ENCODE measurements around the gene SRRD.

The SRRD gene

DNA sequence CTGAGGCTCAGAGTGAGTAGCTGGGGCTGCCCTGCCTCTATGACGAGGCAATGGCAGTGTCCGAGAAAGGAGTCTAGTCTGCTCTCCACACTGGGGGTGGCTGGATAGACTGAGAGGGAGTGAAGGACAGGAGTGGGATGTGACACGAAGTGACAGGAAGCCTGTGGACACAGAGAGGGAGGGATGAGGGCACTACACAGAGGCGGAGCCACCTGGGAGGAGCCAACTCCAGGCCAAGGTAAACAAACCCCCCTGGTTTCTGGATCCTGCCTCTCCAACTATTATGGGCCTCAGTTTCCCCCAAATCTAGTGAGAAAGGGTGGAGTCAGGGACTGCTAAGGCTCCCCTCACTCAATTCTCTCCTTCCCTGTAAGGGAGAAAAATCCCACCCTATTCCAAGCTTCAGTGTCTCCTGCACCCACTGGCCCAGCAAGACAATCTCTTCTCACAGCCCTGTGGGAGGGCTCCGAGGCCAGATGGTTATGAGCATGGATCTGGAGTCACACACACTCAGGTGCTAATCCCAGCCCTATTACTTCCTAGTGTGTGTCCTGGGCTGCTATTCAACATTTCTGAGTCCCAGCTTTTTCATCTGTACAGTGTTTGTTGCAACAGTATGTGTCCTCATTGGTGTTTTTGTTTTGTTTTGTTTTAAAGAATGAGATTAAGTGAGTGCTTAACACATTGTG, 29.7 kb upstream of the SRRD start:
- DNase-seq (ENCODE audit: low read depth): no peak

DNA sequence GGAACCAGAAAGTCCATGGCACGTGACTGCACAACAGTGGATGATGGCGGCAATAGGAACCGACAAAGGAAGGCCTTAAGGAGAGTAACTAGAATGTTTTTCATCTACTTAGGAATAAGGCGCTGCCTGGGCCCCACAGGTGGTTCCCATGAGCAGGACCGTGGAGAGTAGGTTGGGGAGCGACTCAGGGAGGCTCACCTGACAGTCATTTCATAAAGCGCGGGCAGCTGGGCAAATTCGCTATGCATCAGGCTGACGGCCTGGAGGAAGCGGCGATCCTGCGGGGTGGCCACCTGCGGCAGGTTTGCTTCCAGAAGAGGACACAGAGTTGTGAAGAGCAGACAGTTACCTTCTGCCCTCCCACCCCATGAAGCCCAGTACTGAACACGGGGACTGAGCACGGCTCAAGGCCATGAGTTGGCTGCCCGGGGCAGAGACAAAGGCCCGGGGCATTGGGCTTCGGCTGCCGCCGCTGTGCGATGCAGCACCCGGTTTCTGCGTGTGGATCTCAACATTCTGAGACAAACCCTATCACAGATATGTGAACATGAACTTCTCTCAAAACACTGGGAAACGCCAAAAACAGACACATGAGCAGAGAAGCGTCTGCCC, 25.9 kb upstream of the SRRD start:
- no peak for DNase-seq (ENCODE audit: low read depth)

DNA sequence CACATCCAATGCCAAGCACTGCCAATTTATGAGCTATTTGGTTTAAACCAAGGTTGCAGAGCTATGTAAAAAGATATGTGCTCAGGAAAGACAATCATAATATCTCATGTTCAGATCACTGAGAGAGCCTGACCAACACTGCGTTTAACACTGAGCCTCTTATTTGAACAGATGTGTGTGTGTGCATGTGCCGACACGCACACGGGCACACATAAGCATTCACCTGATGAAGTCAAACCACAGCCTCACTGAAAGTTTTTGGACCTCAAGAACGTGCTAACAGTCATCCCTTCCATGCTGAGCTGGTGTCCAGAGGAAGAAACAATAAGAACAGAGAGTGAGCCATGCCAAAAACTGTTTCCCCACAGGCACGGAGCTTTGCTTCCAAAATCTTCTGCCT, 23.5 kb upstream of the SRRD start:
- no peak for DNase-seq (ENCODE audit: low read depth)

DNA sequence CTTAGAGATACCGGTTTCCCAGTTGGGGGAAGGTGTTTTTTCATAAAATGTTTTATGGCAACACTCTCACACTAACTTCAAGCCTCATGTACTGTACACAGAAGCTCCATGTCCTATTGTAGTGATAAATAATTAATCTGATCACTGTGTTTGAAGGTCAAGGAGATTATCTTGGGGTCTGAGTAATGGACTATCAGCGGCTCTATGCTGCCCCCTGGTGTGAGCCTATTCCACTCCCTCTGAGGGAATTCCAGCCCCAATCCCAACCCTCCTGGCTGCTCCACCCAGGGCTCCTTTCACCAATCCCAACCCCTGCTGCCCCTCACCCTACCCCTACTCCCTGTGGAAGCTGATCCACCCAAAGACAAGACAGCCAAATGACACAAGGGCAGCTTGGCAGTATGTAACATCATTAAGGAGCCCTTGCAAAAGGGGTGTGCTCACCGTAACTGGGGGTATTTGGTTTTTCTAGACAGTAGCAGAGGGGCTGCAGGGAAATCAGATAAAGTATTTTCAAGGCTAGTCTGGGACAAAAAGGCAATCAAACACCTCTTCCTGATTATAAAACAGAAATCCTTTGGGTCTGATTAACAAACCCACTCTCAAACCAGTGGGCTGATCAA, 22.4 kb upstream of the SRRD start:
- no peak for DNase-seq (ENCODE audit: low read depth)

DNA sequence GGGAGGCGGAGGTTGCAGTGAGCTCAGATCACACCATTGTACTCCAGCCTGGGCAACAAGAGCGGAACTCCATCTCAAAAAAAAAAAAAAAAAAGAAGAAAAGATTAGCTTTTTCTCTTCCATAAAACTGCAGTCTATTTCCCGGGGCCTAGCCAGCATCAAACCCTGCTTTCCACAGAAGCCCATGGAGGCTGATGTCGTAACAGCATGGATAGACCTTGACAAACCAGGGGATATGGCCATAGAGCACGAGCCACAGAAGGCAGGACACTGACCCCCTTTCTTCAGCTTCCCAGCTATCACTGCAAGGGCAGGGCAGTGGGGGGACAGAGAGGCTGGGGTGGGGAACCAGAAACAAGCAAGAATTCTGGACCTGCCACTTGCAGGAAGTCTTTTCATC, 21.6 kb upstream of the SRRD start:
- no peak for DNase-seq (ENCODE audit: low read depth)

DNA sequence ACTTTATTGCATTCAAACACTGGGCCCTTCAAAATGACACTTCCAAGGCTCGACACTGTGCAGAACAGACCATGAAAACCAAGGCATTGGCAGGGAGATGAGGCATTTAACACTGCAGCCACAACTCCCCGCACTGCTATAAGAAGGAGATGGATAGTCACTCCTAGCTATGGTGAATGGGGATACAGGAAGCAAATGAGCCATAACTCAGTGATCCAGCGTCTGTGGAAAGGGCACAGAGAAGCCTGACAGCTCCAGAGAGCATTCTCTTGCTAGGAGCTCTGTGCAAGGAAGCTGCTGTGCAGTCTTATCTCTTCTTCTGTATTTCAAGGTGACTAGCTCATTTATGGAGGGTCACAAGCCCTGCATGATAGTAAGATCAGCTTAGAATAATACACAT, 21.0 kb upstream of the SRRD start:
- DNase-seq (ENCODE audit: low read depth): no peak

DNA sequence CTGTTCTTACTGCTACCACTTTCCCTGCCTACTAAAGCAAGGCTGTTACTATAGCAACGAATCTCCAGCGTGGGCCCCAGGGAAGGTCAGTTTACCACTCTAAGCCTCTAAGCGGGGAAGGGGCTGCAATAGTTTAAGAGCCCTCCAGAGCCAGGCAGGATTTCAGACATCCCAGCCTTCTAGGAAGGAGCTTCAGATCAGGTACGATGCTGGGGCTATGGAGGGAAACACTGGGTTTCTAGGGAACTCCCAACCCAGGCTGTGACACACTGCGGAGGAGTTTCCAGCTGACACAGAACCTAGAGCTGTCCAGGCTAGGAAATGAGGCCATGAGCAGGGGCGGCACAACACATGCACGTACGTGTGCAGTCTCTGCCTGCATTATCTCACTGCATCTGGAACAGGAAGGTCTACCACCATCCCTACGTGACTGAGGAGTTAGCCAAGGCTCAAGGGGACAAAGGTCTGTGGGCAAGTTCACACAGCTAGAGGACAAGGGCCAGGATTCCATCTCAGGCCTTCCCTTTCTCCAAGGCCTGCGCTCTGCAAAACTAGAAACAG, 20.5 kb upstream of the SRRD start:
- no peak for DNase-seq (ENCODE audit: low read depth)

DNA sequence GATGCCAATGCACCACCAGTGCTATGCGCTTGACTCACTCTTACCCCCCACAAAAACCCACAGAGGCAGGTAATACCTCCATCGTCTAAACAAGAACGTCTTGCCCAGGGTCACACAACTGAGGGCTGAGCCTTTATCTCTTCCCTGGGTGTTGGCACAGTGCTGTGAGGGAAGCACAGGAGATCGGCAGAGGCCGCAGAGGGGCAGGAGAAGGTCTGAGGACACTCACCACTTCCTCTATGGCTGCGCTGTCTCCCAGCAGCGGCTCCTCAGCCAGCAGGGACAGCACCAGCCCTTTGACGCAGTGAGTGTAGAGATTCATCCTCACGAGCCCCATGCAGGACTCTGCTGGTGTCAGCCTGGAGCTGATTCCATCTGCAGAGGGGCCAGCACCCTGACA, 20.0 kb upstream of the SRRD start:
- DNase-seq (ENCODE audit: low read depth): no peak

DNA sequence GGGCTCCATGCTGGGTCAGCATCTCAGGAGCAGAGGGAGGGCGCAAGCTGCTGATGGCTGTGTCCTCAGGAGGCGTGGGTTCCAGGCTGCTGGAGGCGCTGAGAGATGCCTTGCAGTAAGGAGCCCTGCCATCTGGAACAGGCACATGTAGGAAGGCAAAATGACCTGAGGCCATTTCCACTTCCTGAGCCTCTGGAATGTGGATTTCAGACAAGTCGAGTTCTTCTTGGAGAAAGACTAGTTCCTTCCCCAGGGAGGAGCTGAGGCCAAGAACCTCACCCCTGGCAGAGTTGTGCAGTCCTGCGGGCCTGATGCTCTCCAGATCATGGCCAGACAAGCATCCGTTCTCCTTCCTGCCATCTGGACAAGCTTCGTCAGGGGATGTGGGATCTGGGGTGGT, 19.4 kb upstream of the SRRD start:
- DNase-seq (ENCODE audit: low read depth): no peak

DNA sequence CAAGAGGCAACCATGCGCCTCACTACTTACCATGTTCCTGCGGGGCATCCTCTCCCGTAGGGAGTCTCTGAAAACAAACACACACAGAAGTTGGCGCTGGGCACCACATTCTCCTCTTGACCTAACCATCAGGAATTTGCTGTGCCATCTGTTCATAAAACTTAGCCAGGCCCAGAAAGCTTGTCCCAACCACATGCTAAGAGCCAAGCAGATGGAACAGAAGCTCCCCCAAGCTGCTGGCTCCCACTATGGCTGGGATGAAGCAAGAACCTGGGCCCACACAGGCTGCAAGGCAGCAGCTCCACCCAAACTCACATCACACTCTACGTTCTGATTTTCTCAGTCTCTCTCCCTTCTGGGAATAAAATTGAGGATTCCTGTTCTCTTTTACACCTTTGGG, 17.5 kb upstream of the SRRD start:
- DNase-seq (ENCODE audit: low read depth): no peak

DNA sequence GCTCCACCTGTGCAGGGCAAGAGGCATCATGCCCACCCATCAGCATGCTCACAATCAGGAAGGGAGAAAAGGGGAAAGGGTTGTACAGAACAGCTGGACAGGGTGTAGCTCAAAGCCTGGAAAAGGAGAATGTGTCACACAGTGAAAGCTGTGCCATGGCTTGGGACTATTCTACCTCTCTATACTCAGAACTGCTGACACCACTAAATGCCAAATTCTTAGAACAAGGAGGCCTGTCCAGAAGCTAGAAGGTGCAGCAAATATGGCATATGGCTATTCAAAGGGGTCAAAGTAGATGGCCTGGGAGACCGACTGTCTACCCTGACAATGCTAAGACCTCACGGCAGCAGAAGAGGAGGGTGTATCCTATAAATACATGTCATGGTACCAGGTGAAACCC, 12.9 kb upstream of the SRRD start:
- no peak for DNase-seq (ENCODE audit: low read depth)

DNA sequence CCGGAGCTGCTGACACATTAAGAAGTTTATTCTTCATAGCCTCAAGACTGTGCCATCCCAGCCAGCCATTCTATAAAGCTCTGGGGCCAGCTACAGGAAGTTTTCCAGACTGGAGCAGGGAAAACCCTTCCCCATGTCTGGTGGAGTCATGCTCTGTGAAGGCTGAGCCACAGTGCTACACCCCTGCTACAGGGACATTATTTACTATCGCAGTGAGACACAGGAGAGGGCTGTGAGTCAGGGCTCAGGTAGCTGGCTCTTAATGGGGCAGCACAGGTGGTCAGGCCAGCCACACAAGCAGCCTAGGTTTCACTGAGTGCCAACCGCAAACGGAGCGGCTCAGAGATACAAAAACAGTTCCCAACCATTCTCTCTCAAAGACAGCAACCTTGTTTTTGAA, 12.2 kb upstream of the SRRD start:
- DNase-seq (ENCODE audit: low read depth): peak; percentile 28

DNA sequence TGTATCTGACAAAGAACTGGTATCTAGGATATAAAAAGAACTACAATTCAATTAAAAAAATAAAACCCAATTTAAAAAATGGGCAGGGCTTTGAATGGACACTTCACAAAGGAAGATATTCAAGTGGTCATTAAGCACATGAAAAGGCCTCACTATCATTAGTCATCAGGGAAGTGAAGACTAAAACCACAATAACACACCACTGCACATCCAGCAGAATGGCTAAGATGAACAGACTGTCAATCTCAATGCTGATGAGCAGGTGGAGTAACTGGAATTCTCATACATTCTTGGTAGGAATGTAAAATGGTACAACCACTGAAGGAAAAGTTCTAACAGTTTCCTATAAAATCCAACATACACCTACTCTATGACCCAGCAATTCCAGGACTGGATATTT, 9.0 kb upstream of the SRRD start:
- DNase-seq (ENCODE audit: low read depth): no peak

DNA sequence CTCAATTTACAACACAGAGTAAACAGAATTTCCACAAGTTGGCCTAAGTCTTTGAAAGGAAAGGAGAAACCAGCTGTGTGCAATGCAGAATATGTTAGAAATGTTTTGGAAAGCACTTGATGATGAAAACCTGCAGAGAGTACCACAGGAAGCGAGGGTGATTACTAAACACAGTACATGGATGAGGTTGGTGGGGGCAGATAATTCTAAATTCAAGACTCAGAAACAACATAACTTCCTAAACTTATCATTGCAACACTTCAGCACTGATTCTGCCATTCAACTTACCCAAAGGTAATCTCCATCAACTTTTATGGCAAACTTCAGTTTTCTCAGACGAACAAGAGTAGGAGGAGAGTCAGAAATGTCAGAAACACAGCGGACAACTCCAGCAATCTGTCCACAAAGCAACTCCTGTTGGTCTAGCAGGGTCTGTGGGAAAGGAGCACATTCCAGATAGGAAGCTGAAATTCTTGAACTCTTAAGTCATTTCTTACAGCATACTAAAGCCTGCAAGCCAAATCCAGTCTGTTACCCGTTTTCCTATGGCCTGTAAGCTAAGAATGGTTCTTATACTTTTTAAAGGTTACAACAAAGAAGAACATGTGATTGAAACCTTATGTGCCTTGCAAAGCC, 6.9 kb upstream of the SRRD start:
- no peak for DNase-seq (ENCODE audit: low read depth)

DNA sequence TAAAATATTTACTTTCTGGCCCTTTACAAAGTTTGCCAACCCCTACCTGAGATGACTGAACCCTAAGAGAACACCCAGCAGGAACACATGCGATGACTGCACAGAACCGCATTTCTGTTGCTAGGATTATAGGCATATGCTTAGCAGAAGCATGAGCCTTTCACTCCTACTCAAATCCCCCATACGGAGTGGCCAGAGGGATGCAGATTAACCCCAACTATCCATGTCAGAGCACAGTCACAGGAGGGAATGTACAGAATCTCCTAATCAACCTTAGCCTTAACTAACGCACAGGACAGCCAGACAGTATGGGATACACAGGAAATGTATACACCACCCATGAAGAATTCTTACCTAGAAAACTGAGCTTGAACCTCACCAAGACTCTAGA, 6.3 kb upstream of the SRRD start:
- DNase-seq (ENCODE audit: low read depth): no peak

DNA sequence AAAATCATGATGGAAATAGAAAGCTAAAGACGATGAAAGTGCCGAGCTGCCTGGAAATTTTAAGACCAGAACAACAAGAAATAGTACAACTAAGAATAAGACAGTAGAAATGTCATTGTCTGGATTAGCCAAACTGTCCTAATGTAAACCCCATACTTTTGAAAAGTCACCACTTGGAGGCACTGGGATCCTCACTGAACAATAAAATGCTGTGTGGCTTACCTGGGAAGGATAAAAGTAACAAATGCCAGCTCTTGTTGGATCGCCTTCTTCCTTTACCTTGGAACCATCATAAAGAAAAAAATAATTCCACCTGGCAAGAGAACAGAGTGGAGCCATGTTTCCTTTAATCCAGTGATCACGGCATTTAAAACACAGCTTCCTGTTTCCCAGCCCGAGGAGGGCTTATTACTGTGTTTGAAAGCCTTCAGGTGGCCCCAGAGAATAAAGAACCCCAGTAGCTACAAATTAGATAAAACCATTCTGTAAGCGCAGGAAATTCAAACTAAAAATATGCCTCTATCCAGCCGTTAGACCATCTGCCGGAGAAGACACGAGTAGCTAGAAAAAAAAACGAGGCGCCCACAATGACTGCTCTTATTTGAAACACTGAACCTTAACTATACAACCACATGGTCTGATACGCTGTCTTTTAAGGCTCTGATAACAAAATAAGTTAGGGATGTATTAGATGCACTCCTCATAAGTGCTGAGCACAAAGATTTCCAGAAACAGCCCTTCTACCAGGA, 4.5 kb upstream of the SRRD start:
- no peak for DNase-seq (ENCODE audit: low read depth)

DNA sequence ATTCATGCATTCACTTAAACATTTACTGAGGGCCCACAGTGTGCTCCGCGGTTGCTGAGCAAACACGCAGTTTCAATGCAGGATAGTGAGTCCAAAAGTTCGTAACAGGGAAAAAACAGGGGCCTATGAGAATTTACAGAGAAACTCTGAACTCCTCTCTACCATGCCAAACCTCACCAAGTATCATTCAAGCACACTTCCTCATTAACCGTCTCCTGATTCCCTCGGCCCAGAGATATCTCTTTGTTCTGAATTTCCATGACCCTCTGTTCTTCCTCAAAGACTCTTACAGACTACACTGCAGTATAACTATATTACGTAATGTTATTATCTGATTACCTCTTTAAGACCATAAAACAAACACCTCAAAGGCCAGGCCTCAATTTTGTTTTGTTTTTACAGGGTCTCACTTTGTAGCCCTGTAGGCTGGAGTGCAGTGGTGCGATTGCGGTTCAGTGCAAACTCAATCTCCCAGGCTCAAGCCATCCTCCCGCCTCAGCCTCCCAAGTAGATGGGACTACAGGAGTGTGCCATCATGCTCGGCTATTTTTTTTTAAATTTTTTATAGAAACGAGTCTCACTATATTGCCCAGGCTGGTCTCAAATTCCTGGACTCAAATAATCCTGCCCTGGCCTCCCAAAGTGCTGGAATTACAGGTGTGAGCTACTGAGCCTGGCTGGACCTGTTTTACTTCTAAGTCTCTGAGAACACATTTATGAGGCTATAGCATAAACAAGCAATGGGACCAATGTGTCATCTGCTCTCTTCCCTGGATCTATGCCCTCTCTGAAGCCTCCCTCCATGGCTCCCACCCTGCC, 3.7 kb upstream of the SRRD start:
- no peak for DNase-seq (ENCODE audit: low read depth)

DNA sequence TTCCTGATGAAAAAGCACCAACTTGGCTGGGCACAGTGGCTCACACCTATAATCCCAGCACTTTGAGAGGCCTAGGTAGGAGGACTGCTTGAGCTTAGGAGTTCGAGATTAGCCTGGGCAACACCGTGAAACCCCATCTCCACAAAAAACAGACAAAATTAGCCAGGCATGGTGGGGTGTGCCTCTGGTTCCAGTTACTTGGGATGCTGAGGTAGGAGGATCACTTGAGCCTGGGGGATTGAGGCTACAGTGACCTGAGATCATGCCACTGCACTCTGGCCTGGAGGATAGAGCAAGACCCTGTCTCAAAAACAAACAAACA, 3.1 kb upstream of the SRRD start:
- no peak for DNase-seq (ENCODE audit: low read depth)

DNA sequence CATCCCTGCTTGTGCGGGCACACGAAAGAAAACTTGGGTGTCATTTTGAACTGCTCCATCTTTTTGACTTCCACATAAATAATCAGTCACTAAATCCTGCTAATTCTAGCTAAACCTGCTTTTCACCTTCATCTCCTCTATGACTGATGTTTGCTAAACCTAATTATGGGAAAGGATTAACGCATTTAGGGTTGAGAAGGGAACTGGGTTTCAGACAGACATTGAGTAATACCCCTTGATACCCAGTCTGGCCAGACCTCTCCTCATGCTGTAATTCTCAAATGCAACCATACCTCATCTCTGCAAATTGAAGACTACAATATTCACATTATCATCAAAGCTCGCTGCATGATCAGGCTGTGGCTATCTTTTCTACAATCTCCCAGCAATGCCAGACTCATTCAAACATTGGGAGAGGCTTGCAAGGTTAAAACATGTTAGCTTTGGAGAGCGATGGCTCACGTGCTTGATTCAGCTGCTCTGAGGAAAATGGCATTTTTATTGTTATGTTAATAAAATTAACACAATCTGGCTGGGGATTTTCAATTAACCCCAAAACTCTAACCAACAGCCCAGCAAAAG, 2.5 kb upstream of the SRRD start:
- no peak for DNase-seq (ENCODE audit: low read depth)

DNA sequence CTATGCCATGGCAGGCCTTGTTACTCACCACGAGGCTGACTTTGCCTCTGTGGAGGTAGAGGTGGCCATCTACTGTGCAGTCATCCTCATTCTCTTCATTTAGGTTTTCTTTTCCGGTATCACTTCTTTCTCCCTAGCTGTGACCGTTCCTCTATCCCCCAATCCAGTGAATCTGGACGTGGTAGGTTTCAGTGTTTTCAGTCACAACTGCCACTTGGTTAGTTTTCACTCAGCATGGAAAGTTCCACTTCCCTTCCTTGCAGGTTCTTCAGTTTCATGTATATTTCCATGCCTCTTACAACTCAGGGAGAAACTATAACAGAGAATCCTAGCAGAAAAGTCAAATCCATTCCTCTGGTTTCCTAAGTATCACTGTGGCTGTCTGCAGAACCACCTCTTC, 2.0 kb upstream of the SRRD start:
- DNase-seq (ENCODE audit: low read depth): no peak

DNA sequence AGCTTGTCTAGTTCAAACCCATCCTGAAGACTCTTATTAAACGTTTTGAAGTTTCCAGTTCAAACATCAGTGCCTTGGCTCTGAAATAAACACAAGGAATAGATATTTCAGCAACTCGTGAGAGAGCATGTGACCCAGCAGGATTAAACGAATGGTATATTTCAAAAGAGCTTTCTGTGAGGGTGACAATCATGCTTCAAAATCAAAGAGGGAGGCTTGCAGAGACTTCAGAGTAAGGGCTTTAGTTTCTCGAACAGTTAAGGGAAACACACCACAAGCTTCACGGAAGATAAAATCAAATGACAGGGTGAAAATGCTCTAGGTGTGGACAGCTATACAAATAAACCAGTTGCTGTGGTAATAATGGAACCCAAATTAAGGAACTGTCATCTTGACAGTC, 1.5 kb upstream of the SRRD start:
- DNase-seq (ENCODE audit: low read depth): no peak

Measured in HS-5 (cell line).